ENCODE data around the gene CRPPA.
"Not testable (repeated sequence)": the region's sequence is repeated elsewhere in the genome, so short reads cannot be mapped to it uniquely, and the experiment has no call there.

The CRPPA gene

DNA sequence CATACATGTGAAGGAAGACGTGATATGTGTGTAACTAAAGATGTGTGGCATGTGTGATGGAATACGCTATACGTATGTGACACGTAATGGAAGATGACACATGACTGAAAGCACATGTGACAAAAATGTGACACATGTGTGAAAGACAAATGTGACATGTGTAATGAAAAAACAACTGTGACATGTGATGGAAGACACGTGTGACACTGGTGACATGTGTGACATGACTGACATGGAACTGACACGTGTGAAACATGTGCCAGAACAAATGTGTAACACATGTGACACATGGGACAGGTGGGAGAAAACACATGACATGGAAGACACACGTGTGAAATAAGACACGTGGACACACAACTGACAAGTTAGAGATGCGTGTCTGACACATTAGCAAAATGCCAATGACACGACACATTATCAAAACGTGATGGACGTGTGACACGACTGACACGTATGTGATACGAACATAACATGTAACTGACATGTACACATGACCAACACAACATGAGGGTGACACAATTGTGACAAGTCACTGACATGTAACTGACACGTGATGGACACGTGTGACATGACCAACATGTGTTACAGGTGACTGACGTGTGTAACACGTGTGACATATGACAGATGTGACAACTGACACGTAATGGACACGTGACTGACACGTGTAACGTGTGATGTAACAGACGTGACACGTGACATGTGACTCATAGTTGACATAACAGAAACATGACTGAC lies 24.4 kb downstream of the CRPPA start:
- no peak for DNase-seq

- no peak for DNase-seq
Observed at GRCh38 chr7:16395121-16395520, 26.2 kb downstream of the CRPPA start.

DNA sequence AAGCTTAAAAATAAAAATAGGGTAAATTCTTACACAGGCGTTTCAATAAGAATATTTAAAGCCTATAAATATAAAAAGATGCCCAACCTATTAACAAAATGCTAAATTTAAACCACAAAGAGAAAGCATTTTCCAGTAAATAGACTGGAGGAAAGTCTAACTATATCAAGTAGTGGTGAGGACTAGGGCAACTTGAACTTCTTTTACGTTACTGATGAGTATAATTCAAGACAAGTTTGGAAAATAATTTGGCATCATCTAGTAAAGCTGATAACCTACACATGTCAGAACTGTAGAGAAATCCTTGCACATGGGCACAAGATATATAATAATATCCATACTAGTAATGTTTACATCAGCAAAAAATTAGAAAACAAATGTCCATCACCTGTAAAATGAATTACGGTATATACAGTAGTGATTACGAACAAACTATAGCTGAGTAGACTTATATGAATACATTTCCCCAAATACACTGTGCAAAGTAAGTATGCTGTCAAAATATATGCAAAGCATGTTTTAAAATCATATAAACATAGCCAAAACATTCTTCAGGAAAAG lies 27.4 kb downstream of the CRPPA start:
- no peak for DNase-seq

- no peak for DNase-seq
Observed at GRCh38 chr7:16392990-16393523, 28.3 kb downstream of the CRPPA start.

DNA sequence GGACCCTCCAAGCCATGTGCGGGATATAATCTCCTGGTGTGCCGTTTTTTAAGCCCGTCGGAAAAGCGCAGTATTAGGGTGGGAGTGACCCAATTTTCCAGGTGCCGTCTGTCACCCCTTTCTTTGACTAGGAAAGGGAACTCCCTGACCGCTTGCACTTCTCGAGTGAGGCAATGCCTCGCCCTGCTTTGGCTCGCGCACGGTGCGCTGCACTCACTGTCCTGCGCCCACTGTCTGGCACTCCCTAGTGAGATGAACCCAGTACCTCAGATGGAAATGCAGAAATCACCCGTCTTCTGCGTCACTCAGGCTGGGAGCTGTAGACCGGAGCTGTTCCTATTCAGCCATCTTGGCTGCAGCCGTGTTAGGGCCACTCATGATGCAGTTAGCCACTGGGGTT lies 37.6 kb downstream of the CRPPA start:
- DNase-seq, result not testable (repeated sequence)

GRCh38 chr7:16383103-16383502 lies 38.2 kb downstream of the CRPPA start:
- not testable (repeated sequence) for DNase-seq

All from 8988T (cell line).